Dendritic cell treated with granulocyte-macrophage colony-stimulating factor and Interleukin-4, amounts not matched to agents 40 ng/mL and 50 ng/mL, for 4 days (primary cell): ENCODE results near the gene PNMA8C.
"Not testable (repeated sequence)": the region's sequence is repeated elsewhere in the genome, so short reads cannot be mapped to it uniquely, and the experiment has no call there.

Experiments
- H3K27ac Mint-ChIP-seq: one replicate; pipeline ENCODE4 v1.8.0; 2022; ENCODE audit warnings: mild to moderate bottlenecking, mixed read lengths
- H3K27me3 Mint-ChIP-seq: one replicate; pipeline ENCODE4 v1.8.0; 2022; ENCODE audit warnings: mild to moderate bottlenecking, mixed read lengths
- H3K36me3 Mint-ChIP-seq: one replicate; pipeline ENCODE4 v1.8.0; 2022; ENCODE audit warnings: low read depth, mixed read lengths
- H3K4me1 Mint-ChIP-seq: one replicate; pipeline ENCODE4 v1.8.0; 2022; ENCODE audit warnings: low read depth, mixed read lengths
- H3K4me3 Mint-ChIP-seq: one replicate; pipeline ENCODE4 v1.8.0; 2022; ENCODE audit warnings: mild to moderate bottlenecking, moderate library complexity, mixed read lengths
- H3K9me3 Mint-ChIP-seq: one replicate; pipeline ENCODE4 v1.8.0; 2022; ENCODE audit warnings: mixed read lengths
- intact Hi-C: fragments of 100-400 bp; cut with micrococcal nuclease; formaldehyde crosslinking; loops from one replicate; pipeline ENCODE4 v1.15.0; 2022

The PNMA8C gene

DNA sequence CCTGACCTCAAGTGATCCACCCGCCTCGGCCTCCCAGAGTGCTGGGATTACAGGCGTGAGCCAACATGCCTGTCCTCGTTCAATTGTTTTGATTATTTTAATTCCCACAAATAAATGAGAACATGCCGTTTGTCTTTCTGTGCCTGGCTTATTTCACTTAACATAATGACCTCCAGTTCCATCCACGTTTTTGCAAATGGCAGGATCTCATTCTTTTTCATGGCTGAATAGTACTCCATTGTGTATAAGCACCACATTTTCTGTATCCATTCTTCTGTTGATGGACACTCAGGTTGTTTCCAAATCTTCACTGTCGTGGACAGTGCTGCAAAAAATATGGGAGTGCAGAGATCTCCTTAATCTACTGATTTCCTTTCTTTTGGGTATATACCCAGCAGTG is 4.7 kb upstream of the PNMA8C start:
- intact Hi-C loops, H3K36me3 Mint-ChIP-seq: not testable (repeated sequence)

DNA sequence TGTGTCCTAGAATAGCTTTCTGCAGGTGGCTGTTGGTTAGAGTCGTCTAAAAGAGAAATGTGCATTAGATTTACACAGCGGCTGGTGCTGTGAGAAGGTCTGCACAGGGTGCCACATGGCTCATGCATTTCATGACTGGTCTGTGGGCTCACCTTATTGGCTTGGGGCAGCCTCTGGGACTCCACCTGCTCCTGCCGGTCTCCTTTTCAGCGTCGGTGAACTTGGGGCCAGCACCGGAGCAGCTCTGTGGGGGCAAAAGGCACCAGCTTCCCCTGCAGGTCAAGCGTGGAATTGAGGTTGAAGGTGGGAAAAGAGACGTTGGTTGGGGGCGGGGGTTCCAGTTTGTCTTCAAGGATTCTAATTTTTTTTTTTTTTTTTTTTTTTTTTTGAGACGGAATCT is 3.1 kb upstream of the PNMA8C start:
- Mint-ChIP-seq H3K36me3 (no peaks in the 10 kb centered on the region), H3K27me3 (peaks cover 56% of the 10 kb centered on the region), H3K27ac (no peak overlapping the region), H3K4me3 (no peak overlapping the region), H3K4me1 (peaks cover 10% of the 10 kb centered on the region), H3K9me3 (no peaks in the 10 kb centered on the region)
- intact Hi-C loops: no loop called here

More for the DNA sequence above, 4.7 kb upstream of the PNMA8C start:
- not testable (repeated sequence) for H3K27ac Mint-ChIP-seq, H3K9me3 Mint-ChIP-seq, H3K4me1 Mint-ChIP-seq, H3K4me3 Mint-ChIP-seq
- H3K27me3 Mint-ChIP-seq: peaks cover 42% of the 10 kb centered on the region

DNA sequence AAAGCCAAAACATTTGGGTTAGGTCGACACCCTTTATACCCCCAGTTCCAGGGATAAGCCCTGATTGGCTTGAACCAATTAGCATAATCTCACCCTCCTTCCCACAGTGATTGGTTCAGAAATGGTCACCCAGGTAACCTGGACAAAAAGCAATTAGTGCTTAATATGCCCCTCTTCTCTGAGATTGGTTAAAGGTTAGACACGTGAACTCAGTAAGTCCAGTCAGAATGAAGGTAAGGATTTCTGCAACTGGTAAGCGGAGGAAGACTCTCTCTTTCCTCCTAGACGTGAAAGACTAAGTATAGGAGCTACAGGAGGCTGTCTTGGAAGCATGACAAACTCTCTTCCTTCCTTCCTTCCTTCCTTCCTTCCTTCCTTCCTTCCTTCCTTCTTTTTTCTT is 1.3 kb upstream of the PNMA8C start:
- H3K27ac Mint-ChIP-seq: no peak overlapping the region
- no peak overlapping the region for H3K4me3 Mint-ChIP-seq
- H3K27me3 Mint-ChIP-seq: peaks cover 69% of the 10 kb centered on the region
- intact Hi-C loops: no loop called here
- no peaks in the 10 kb centered on the region for H3K36me3 Mint-ChIP-seq
- H3K4me1 Mint-ChIP-seq: peaks cover 15% of the 10 kb centered on the region
- no peaks in the 10 kb centered on the region for H3K9me3 Mint-ChIP-seq

DNA sequence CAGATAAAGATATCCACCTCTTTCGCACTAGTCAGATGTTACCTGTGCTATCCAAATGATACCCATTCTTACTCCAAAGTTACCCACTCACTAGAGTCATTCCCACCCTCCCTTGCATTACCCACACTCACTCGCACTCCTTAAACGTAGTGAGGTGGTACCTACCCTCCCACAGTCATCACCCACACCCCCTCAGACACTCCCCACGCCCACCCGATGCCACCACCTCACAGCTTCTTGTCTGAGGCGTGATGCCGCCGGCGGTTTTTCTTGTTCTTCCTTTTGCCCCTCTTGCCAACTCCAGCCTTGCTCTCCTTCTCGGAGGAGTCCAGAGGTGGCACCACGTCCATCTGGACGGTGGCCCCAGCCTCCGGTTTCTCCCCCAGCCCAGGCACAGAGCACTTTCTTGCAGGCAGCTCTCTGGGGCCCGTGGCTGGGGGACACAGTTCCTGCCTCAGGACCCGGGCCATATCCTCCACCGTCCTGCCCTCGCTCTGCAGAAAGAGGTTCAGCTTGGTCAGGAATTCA is 1.2 kb downstream of the PNMA8C start:
- Mint-ChIP-seq H3K27me3 (peaks cover 77% of the 10 kb centered on the region), H3K36me3 (no peaks in the 10 kb centered on the region), H3K27ac (no peak overlapping the region), H3K9me3 (no peaks in the 10 kb centered on the region), H3K4me3 (no peak overlapping the region), H3K4me1 (peaks cover 15% of the 10 kb centered on the region)
- intact Hi-C loops: no loop called here

DNA sequence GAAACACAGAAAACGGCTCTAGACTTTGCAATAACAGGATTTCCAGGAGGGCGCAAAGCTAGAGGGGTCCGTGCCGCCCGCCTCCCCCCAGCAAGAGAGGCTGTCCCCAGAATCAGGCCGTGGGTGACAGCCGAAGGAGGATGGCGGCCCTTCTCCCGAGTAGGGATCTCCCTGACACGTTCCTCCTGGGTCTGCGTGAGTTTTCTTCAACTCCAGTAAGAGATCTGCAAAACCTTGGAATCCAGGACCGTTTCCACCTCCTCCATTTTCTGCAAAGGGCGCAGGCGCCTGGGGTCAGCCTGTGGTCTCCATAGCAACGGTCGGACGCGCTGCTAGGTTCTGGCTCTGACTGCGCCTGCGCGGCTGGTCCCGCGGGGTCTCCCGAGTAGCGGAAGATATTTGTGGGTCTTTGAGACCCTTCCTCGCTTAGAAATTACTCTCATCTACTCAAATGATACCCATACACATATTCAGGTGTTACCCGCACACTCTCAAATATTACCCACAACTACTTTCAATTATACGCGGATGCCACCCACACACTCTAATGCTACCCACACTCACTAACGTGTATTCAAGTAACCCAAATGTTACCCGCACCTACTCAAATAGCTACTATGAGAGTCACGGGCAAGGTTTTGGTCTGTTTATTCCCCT is 2.1 kb downstream of the PNMA8C start:
- Mint-ChIP-seq H3K27ac (no peak overlapping the region), H3K4me1 (peaks cover 15% of the 10 kb centered on the region), H3K4me3 (no peak overlapping the region), H3K36me3 (no peaks in the 10 kb centered on the region), H3K27me3 (peaks cover 78% of the 10 kb centered on the region), H3K9me3 (no peaks in the 10 kb centered on the region)
- intact Hi-C loops: no loop called here

DNA sequence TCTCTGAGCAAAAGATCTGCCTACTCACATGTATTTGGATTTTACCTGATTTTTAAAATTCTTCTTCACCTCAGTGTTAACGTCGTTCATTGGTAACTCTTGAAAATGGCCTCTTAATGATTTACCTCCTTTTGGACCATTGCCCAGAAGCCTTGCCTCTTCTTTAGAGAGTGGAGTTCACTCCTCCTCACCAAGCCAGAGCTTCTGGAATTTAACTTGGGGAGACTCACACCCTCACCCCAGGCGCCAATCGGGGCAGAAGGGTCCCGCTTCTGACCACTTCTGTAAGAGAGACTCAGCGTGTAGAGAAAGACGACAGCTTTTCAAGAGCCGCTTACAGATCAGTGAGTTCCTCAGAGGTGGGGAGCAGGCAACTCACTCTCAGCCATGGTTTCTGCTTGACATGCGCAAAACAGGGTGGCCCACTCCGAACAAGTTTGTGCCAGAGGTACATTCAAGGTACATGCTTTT is 2.7 kb downstream of the PNMA8C start:
- Mint-ChIP-seq H3K27me3 (peaks cover 77% of the 10 kb centered on the region), H3K4me1 (peaks cover 15% of the 10 kb centered on the region), H3K9me3 (no peaks in the 10 kb centered on the region), H3K27ac (no peak overlapping the region), H3K4me3 (no peak overlapping the region), H3K36me3 (no peaks in the 10 kb centered on the region)
- intact Hi-C loops: no loop called here

DNA sequence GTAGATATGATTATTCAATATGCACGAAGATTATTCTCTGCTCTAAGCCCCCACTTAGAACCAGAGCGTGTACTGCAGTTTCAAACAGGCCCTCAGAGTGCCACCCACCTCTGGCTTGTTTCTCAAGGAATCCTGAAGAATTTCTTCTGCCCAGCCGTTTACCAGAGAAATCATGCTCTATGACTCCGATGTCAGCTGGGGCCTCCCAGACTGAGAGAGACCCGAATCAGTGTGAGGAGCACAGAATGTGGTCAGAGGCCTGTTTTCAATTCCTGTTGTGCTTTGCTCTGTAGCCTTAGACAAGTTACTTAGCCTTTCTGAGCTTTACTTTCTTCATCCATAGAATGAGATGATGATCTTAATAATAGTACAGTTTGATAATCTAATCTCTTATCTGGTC is 5.5 kb downstream of the PNMA8C start:
- H3K4me1 Mint-ChIP-seq: peaks cover 7% of the 10 kb centered on the region
- no peaks in the 10 kb centered on the region for H3K9me3 Mint-ChIP-seq

DNA sequence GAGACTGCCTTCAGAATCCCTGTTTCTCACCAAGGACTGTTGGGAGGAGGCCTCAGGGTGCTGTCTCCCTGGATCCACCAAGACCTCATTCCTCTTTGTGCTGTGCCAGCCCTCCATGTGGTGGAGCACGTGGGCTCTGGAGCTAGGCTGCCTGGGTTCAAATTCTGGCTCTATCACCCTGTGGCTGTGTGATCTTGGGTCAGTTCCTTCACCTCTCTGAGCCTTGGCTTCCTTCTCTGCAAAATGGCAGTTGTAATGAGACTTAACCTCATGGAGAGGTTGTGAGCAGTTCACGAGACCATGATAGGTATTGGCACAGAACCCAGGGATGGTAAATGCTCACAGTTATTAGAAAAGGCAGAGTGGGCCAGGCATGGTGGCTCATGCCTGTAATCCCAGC is 6.4 kb downstream of the PNMA8C start:
- Mint-ChIP-seq H3K9me3 (no peaks in the 10 kb centered on the region), H3K4me1 (peaks cover 7% of the 10 kb centered on the region), H3K4me3 (no peak overlapping the region), H3K27ac (no peak overlapping the region), H3K36me3 (no peaks in the 10 kb centered on the region), H3K27me3 (peaks cover 65% of the 10 kb centered on the region)
- intact Hi-C loops: no loop called here

More for the DNA sequence above, 5.5 kb downstream of the PNMA8C start:
- Mint-ChIP-seq H3K27ac (no peak overlapping the region), H3K36me3 (no peaks in the 10 kb centered on the region), H3K4me3 (no peak overlapping the region), H3K27me3 (peaks cover 66% of the 10 kb centered on the region)
- intact Hi-C loops: no loop called here

DNA sequence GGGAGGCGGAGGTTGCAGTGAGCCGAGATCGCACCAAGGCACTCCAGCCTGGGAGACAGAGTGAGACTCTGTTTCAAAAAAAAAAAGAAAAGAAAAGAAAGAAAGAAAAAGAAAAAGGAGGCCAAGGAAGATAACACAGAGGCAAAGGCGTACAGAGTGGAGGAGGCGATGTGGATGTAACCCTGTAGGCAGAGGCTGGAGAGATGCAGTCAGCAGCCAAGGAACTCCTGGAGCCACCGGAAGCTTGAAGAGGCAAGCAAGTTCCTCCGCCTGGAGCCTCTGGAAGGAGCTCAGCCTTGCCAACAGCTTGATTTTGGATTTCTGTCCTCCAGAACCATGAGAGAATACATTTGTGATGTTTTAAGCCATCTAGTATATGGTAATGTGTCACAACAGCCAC is 8.7 kb downstream of the PNMA8C start:
- peaks cover 10% of the 10 kb centered on the region for H3K4me1 Mint-ChIP-seq
- H3K4me3 Mint-ChIP-seq: no peak overlapping the region
- intact Hi-C loops: no loop called here
- peaks cover 63% of the 10 kb centered on the region for H3K27me3 Mint-ChIP-seq
- H3K36me3 Mint-ChIP-seq: no peaks in the 10 kb centered on the region
- H3K9me3 Mint-ChIP-seq: no peaks in the 10 kb centered on the region
- no peak overlapping the region for H3K27ac Mint-ChIP-seq

DNA sequence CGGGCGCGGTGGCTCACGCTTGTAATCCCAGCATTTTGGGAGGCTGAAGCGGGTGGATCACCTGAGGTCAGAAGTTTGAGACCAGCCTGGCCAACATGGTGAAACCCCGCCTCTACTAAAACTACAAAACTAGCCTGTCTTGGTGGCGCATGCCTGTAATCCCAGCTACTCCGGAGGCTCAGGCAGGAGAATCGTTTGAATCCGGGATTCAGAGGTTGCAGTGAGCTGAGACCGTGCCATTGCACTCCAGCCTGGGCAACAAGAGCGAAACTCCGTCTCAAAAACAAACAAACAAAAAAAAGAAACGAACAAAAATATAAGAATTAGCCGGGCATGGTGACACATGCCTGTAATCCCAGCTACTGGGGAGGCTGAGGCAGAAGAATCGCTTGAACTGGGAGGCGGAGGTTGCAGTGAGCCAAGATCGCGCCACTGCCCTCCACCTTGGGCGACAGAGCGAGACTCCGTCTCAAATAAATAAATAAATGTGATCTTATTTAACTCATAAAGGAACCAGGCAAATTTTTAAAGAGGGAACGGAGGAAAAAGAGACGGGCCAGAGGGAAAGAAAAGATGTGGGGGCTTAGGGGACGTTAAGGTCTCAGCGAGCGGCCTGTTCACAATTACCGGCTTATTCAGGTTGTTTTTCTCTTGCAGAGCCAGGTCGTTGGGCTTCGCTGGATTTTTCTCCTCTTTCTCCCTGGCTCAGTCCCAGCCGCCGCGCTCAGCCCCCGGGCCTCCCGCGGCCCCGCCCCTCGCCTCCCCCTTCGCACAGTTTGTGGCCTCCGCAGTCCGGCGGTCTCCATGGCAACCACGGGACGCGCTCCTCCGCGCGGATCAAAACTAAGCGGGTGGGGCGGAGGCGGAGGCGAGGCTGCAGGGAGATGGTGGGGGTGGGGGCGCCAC is 12.7 kb downstream of the PNMA8C start:
- H3K4me1 Mint-ChIP-seq, intact Hi-C loops, H3K4me3 Mint-ChIP-seq, H3K36me3 Mint-ChIP-seq, H3K27ac Mint-ChIP-seq, H3K9me3 Mint-ChIP-seq: not testable (repeated sequence)
- H3K27me3 Mint-ChIP-seq: peaks cover 82% of the 10 kb centered on the region

DNA sequence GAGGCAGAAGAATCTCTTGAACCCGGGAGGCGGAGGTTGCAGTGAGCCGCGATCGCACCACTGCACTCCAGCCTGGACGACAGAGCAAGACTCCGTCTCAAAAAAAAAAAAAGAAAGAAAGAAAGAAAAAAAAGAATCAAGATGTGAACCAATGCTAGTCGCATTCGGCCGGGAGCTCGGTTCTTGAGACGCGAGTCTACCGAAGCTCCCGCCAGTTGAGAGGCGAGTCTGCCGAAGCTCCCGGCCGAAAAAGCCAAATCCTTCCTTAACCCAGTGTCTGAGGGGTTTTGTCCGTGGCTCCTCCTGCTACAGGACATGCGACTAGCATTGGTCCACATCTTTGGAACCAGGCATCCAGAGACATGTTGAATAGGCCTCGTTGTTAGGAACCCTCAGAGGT is 13.8 kb downstream of the PNMA8C start:
- peaks cover 90% of the 10 kb centered on the region for H3K27me3 Mint-ChIP-seq
- H3K9me3 Mint-ChIP-seq, H3K27ac Mint-ChIP-seq, intact Hi-C loops, H3K36me3 Mint-ChIP-seq, H3K4me3 Mint-ChIP-seq, H3K4me1 Mint-ChIP-seq: not testable (repeated sequence)

DNA sequence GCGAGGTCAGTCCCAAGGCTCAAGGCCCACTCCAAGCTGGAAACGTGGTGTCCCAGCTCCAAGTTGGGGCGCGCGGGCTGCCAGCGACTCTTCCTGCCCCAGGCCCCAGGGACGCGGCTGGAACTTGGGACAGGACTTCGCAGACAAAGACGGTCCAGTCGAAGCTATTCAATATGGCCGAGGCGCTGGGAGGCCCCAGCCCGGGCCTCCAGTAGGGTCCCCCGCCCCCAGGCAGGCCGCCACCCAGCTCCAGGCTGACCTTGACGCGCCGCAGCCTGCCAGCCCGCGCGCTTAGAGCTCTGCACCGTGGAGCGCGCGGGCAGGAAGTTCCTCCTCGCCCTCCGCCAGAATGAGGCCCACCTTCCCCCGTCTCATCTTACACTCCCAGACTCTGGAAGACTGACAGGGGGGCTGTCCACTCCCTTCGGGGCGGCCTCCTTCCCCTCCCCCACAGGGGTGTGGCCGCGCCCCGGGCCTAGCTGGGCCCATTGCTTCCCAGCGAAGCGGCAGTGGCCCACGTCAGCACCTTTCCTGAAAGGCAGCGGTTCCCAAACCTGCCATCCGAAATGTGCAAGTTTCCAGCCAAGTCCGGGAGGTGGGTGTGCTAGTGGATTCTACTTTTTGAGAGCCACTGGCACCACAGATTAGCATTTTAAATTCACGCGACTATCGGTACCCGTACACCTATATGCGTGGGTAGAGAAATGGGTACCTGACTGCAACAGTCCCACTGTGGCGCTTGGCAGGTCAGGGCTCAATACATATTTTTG is 15.3 kb downstream of the PNMA8C start, which contains the start of gene CCDC8:
TSS of gene CCDC8 (minus strand) at position 303 of the 770 bp plus-strand sequence. CDS start 754 bp downstream, outside the sequence.
- Mint-ChIP-seq H3K27ac (no peak within 1 kb of the TSS), H3K4me1 (peaks cover 15% of the 10 kb centered on the region), H3K36me3 (no peaks in the 10 kb centered on the region), H3K4me3 (no peak within 1 kb of the TSS), H3K9me3 (no peaks in the 10 kb centered on the region), H3K27me3 (peaks cover 90% of the 10 kb centered on the region)
- intact Hi-C loops: no loop called here

DNA sequence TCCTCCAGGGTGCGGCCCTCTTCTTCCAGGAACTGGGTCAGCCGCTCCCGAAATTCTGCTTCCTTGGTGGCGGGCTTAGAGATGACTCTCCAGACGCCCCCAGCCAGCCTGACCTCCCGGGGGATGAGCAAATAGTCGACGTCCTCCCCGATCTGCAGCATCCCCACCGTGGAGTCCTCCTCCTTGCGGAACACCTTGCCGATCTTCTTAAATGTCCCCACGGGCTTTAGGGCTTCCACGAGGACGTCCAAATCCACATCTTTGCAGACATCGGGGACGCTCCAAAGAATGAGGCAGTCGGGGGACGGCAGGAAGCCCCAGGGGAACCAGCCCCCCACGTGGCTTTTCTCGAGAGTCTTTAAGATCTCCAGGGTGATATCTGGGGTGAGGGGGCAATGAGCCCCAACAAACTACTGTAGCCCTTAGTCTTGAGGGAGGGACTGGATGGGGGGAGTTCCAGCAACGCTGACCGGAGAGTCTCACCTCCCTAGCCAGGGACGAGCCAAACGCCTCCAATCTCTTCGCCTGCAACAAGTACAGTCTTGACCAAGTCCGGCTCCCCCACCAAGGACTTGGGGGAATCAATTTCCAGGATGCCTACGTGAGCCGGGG is 16.0 kb downstream of the PNMA8C start:
- no peaks in the 10 kb centered on the region for H3K36me3 Mint-ChIP-seq

More for the DNA sequence above, 16.0 kb downstream of the PNMA8C start:
- intact Hi-C loops: no loop called here
- Mint-ChIP-seq H3K4me3 (no peak overlapping the region), H3K4me1 (peaks cover 18% of the 10 kb centered on the region), H3K9me3 (no peaks in the 10 kb centered on the region), H3K27ac (no peak overlapping the region), H3K27me3 (peaks cover 91% of the 10 kb centered on the region)
